Esophagus muscularis mucosa (tissue), 3 donors: ENCODE data around the gene CHSY3.

Experiments used
- POLR2A ChIP-seq: fragments of 450-650 bp; IDR thresholded peaks from one replicate; pipeline ENCODE4 v1.6.1; 2017; ENCODE audit warnings: antibody characterized with exemption, moderate library complexity, mild to moderate bottlenecking, low read depth
- TF ChIP-seq, protein P1 (sequence below), 3 experiments: fragments of 200-600 bp in 2 of 3; fragments of 450-650 bp in 1 of 3; sonication (generic) in 2 of 3; IDR thresholded peaks; one replicate each; pipeline ENCODE4 v1.5.1; 2017 to 2019; ENCODE audit warnings: antibody characterized with exemption in 3 of 3, mild to moderate bottlenecking in 2 of 3, moderate library complexity in 1 of 3

DNA sequence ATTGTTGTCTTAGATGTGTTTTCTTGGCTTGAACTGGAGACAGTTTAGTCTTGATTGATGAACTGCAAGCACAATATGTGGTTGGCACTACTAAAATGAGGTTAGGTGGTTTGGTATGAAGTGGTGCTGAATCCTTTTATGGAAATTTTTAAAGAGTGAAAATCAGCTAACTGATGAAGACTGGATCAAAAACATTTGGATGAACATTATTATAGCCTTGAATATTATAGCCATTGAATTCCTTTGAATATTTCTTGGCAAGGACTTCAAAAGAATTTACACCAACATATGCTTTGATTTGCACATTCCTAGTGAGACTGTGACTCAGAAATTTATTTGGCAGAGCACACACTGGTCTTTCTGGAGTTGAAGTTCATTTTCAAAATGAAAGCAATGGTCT is 318.3 kb downstream of the CHSY3 start:
- TF ChIP-seq, protein P1, sequence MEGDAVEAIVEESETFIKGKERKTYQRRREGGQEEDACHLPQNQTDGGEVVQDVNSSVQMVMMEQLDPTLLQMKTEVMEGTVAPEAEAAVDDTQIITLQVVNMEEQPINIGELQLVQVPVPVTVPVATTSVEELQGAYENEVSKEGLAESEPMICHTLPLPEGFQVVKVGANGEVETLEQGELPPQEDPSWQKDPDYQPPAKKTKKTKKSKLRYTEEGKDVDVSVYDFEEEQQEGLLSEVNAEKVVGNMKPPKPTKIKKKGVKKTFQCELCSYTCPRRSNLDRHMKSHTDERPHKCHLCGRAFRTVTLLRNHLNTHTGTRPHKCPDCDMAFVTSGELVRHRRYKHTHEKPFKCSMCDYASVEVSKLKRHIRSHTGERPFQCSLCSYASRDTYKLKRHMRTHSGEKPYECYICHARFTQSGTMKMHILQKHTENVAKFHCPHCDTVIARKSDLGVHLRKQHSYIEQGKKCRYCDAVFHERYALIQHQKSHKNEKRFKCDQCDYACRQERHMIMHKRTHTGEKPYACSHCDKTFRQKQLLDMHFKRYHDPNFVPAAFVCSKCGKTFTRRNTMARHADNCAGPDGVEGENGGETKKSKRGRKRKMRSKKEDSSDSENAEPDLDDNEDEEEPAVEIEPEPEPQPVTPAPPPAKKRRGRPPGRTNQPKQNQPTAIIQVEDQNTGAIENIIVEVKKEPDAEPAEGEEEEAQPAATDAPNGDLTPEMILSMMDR (IDR thresholded peaks at IDR 0.05) = no peak
- no peak for TF ChIP-seq POLR2A
